ENCODE results near the gene TSPEAR. TPM values are rescaled to one million over a fixed set of nuclear protein-coding genes. Genes with fewer than 3 reads are reported as not detected.
"Not testable (repeated sequence)": the region's sequence is repeated elsewhere in the genome, so short reads cannot be mapped to it uniquely, and the experiment has no call there.

The TSPEAR gene
- total RNA-seq, 4 donors from 2014 or later, result not detected

GRCh38 chr21:44643741-44644310, 67.5 kb downstream of the TSPEAR start:
- no peaks in the 10 kb centered on the region for H3K9me3 ChIP-seq
- in situ Hi-C loops (cut with MboI; ENCODE audit: low sequenced_read_pairs in 4 of 4), result no loop called here

GRCh38 chr21:44640761-44641160, 70.6 kb downstream of the TSPEAR start:
- Histone ChIP-seq H3K4me3 (no peak overlapping the region), H3K9me3 (no peaks in the 10 kb centered on the region), H3K36me3 (no peaks in the 10 kb centered on the region), H3K4me1 (no peaks in the 10 kb centered on the region), H3K27ac (no peak overlapping the region), H3K27me3 (peaks cover 9 to 11% (median 9%) of the 10 kb centered on the region in 3 donors)
- intact Hi-C loops (cut with DNase I; ENCODE audit: low total_unique reads), result no loop called here
- in situ Hi-C loops (cut with MboI; ENCODE audit: low sequenced_read_pairs in 4 of 4), result no loop called here
- ATAC-seq, result no peak
- TF ChIP-seq POLR2A (IDR thresholded peaks at IDR 0.05) (no peak), CTCF (IDR thresholded peaks at IDR 0.05 in 4 of 5, conservative IDR thresholded peaks at IDR 0.05 in 1 of 5) (no peak)
- DNase-seq, result no peak

More at GRCh38 chr21:44643741-44644310, 67.5 kb downstream of the TSPEAR start:
- Histone ChIP-seq H3K4me3 (no peak overlapping the region), H3K36me3 (no peaks in the 10 kb centered on the region), H3K4me1 (no peaks in the 10 kb centered on the region), H3K27ac (no peak overlapping the region), H3K27me3 (peaks cover 16 to 17% (median 17%) of the 10 kb centered on the region in 3 donors)
- DNase-seq, result no peak
- ATAC-seq, result no peak
- no peak for TF ChIP-seq POLR2A (IDR thresholded peaks at IDR 0.05)
- no peak for TF ChIP-seq CTCF (IDR thresholded peaks at IDR 0.05 in 4 of 5, conservative IDR thresholded peaks at IDR 0.05 in 1 of 5)
- intact Hi-C loops (cut with DNase I; ENCODE audit: low total_unique reads), result no loop called here

- in situ Hi-C loops (cut with MboI; ENCODE audit: low sequenced_read_pairs in 4 of 4) (no loop called here), intact Hi-C loops (cut with DNase I; ENCODE audit: low total_unique reads) (no loop called here)
- Histone ChIP-seq H3K9me3 (no peaks in the 10 kb centered on the region), H3K4me3 (no peak overlapping the region), H3K27ac (no peak overlapping the region), H3K27me3 (peaks cover 9% of the 10 kb centered on the region in 3 donors), H3K4me1 (no peaks in the 10 kb centered on the region), H3K36me3 (no peaks in the 10 kb centered on the region)
- ATAC-seq, result no peak
- TF ChIP-seq CTCF (IDR thresholded peaks at IDR 0.05 in 4 of 5, conservative IDR thresholded peaks at IDR 0.05 in 1 of 5), result no peak
- no peak for TF ChIP-seq POLR2A (IDR thresholded peaks at IDR 0.05)
- no peak for DNase-seq
These were observed 72.1 kb downstream of the TSPEAR start for GRCh38 chr21:44639331-44639655.

GRCh38 chr21:44638506-44639330, 72.7 kb downstream of the TSPEAR start:
- H3K9me3 ChIP-seq; in situ Hi-C loops (cut with MboI; ENCODE audit: low sequenced_read_pairs in 4 of 4); intact Hi-C loops (cut with DNase I; ENCODE audit: low total_unique reads); DNase-seq; H3K36me3 ChIP-seq; H3K27ac ChIP-seq; H3K27me3 ChIP-seq; H3K4me1 ChIP-seq; ATAC-seq; H3K4me3 ChIP-seq: not testable (repeated sequence)

- H3K4me1 ChIP-seq; intact Hi-C loops (cut with DNase I; ENCODE audit: low total_unique reads); ATAC-seq; H3K4me3 ChIP-seq; DNase-seq; H3K27ac ChIP-seq; in situ Hi-C loops (cut with MboI; ENCODE audit: low sequenced_read_pairs in 4 of 4); H3K9me3 ChIP-seq; H3K27me3 ChIP-seq; H3K36me3 ChIP-seq: not testable (repeated sequence)
These were observed 73.5 kb downstream of the TSPEAR start for GRCh38 chr21:44637851-44638348.

Data from gastrocnemius medialis (tissue), 4 donors.